Epithelial cell of proximal tubule (primary cell): ENCODE measurements around the gene MRFAP1. TPM values are rescaled to one million over a fixed set of nuclear protein-coding genes. Genes with fewer than 3 reads are reported as not detected.
A peak's percentile ranks its signal among the peaks of the same experiment; 100 is the strongest.
"Not testable (repeated sequence)": the region's sequence is repeated elsewhere in the genome, so short reads cannot be mapped to it uniquely, and the experiment has no call there.

ENCODE experiments used
- DNase-seq: peaks from one replicate; pipeline ENCODE4 v3.0.0-alpha.2; 2011; ENCODE audit warnings: low read depth
- H3K4me3 ChIP-seq: 2 replicates; pipeline ENCODE4 v1.5.1; 2011; ENCODE audit warnings: low read depth, mild to moderate bottlenecking, low read length
- CTCF ChIP-seq: conservative IDR thresholded peaks from 2 replicates; pipeline ENCODE4 v1.5.1; 2012; ENCODE audit warnings: low read depth, mild to moderate bottlenecking, low read length
- total RNA-seq: library from RNA; depleted of rRNA; stranded (reverse); fragments of >200 nt; gene quantifications from 2 replicates; pipeline ENCODE4 v1.2.3, GENCODE V29; 2015

Gene MRFAP1
- total RNA-seq, 1 donor from 2014 or later, result 330 TPM

GRCh38 chr4:6668391-6668790 lies 27.9 kb downstream of the MRFAP1 start:
- H3K4me3 ChIP-seq, result no peak overlapping the region
- TF ChIP-seq CTCF, result no peak
- DNase-seq, result peak; percentile 32

- no peak for TF ChIP-seq CTCF
- no peak for DNase-seq
- H3K4me3 ChIP-seq, result no peak overlapping the region
Observed at GRCh38 chr4:6671648-6672047, 31.2 kb downstream of the MRFAP1 start.

GRCh38 chr4:6672131-6672530 lies 31.6 kb downstream of the MRFAP1 start:
- no peak overlapping the region for H3K4me3 ChIP-seq
- TF ChIP-seq CTCF, result no peak
- no peak for DNase-seq

- DNase-seq, result not testable (repeated sequence)
Observed at GRCh38 chr4:6672541-6673190, 32.2 kb downstream of the MRFAP1 start.

GRCh38 chr4:6673191-6673659 lies 32.7 kb downstream of the MRFAP1 start:
- not testable (repeated sequence) for DNase-seq
- peak overlapping the region; percentile 73 for H3K4me3 ChIP-seq

More at GRCh38 chr4:6672541-6673190, 32.2 kb downstream of the MRFAP1 start:
- H3K4me3 ChIP-seq, result not testable (repeated sequence)

- DNase-seq, result peak; percentile 66
- no peak for TF ChIP-seq CTCF
- peak overlapping the region; percentile 73 for H3K4me3 ChIP-seq
Observed at GRCh38 chr4:6673660-6674499, 33.4 kb downstream of the MRFAP1 start.

- DNase-seq, result no peak
- TF ChIP-seq CTCF, result peak; percentile 51
- peak overlapping the region; percentile 73 for H3K4me3 ChIP-seq
Observed at GRCh38 chr4:6674500-6675149, 34.1 kb downstream of the MRFAP1 start.
